SK-N-SH (cell line): ENCODE results near the gene ATF6. TPM values are rescaled to one million over a fixed set of nuclear protein-coding genes. Genes with fewer than 3 reads are reported as not detected.

Experiments
- CTCF ChIA-PET: fragments of 300-600, 350-600 bp; formaldehyde crosslinking; extraction: SDS; loops from one replicate; lab custom pipeline; 2021; lab: Yijun Ruan, JAX
- POLR2A ChIA-PET: fragments of 350-600 bp; sonication (Branson Sonifier 250); formaldehyde crosslinking; extraction: SDS; loops from one replicate; lab custom pipeline; 2020; ENCODE audit warnings: antibody characterized with exemption, inconsistent platforms; lab: Yijun Ruan, JAX
- DNase-seq: peaks from one replicate; pipeline ENCODE4 v3.0.0; 2012
- H2AFZ ChIP-seq: fragments of 200-600 bp; sonication (generic); 2 replicates; pipeline ENCODE4 v1.8.1; 2016; ENCODE audit warnings: antibody characterized with exemption, mild to moderate bottlenecking, low read depth
- H3F3A ChIP-seq: fragments of 200-600 bp; sonication (generic); replicated peaks from 2 replicates; pipeline ENCODE3; 2016; ENCODE audit warnings: antibody characterized with exemption, mild to moderate bottlenecking; ENCODE audit not compliant: insufficient read depth
- H3K27ac ChIP-seq, 2 experiments: fragments of 200-500 bp in 1 of 2; fragments of 200-600 bp in 1 of 2; sonication (Bioruptor generic) in 1 of 2; sonication (generic), shearing (Covaris generic) in 1 of 2; 2 replicates each; pipeline versions ENCODE4 v1.5.1 to v1.6.1; 2014 to 2016; ENCODE audit warnings: low read depth in 2 of 2, inconsistent platforms in 1 of 2, low read length in 1 of 2, mild to moderate bottlenecking in 1 of 2, mixed read lengths in 1 of 2
- H3K27me3 ChIP-seq: fragments of 200-600 bp; sonication (generic), shearing (Covaris generic); 2 replicates; pipeline ENCODE4 v1.6.1; 2016; ENCODE audit warnings: mixed run types; ENCODE audit not compliant: insufficient read depth
- H3K36me3 ChIP-seq, 2 experiments: fragments of 200-500 bp in 1 of 2; fragments of 200-600 bp in 1 of 2; sonication (Bioruptor generic) in 1 of 2; sonication (generic) in 1 of 2; replicated peaks in 1 of 2; 2 replicates each; pipeline versions ENCODE3 to v1.5.1; 2014 to 2016; ENCODE audit warnings: low read length in 1 of 2, mild to moderate bottlenecking in 1 of 2; ENCODE audit not compliant: insufficient read depth in 2 of 2, control insufficient read depth in 1 of 2
- H3K4me1 ChIP-seq, 2 experiments: fragments of 200-500 bp in 1 of 2; fragments of 200-600 bp in 1 of 2; sonication (Bioruptor generic) in 1 of 2; sonication (generic), shearing (Covaris generic) in 1 of 2; 2 replicates each; pipeline versions ENCODE4 v1.5.1 to v1.6.1; 2014 to 2016; ENCODE audit warnings: low read depth in 1 of 2, low read length in 1 of 2, mixed run types in 1 of 2; ENCODE audit not compliant: insufficient read depth in 2 of 2, control insufficient read depth in 1 of 2
- H3K4me2 ChIP-seq: fragments of 200-600 bp; sonication (generic), shearing (Covaris generic); 2 replicates; pipeline ENCODE4 v1.6.1; 2017; ENCODE audit warnings: mixed run types
- H3K4me3 ChIP-seq, 2 experiments: fragments of 200-500 bp in 1 of 2; fragments of 200-600 bp in 1 of 2; sonication (Bioruptor generic) in 1 of 2; sonication (generic), shearing (Covaris generic) in 1 of 2; 2 replicates each; pipeline versions ENCODE4 v1.5.1 to v1.8.1; 2014 to 2016; ENCODE audit warnings: low read depth in 2 of 2, inconsistent platforms in 1 of 2, low read length in 1 of 2, mild to moderate bottlenecking in 1 of 2, mixed read lengths in 1 of 2, moderate library complexity in 1 of 2
- H3K79me2 ChIP-seq: fragments of 200-600 bp; sonication (generic); 2 replicates; pipeline ENCODE4 v1.8.1; 2017; ENCODE audit warnings: mild to moderate bottlenecking; ENCODE audit not compliant: insufficient read depth
- H3K9ac ChIP-seq: fragments of 200-600 bp; sonication (generic); 2 replicates; pipeline ENCODE4 v1.6.1; 2017; ENCODE audit warnings: mixed run types
- H3K9me2 ChIP-seq: fragments of 200-600 bp; sonication (generic); 2 replicates; pipeline ENCODE4 v1.6.1; 2017; ENCODE audit warnings: mixed run types
- H3K9me3 ChIP-seq: fragments of 200-600 bp; sonication (generic); 2 replicates; pipeline ENCODE4 v1.6.1; 2017; ENCODE audit warnings: mixed run types, mild to moderate bottlenecking, moderate library complexity
- H4K20me1 ChIP-seq: fragments of 200-600 bp; sonication (generic); 2 replicates; pipeline ENCODE4 v1.6.1; 2017; ENCODE audit warnings: mild to moderate bottlenecking, mixed run types; ENCODE audit not compliant: insufficient read depth
- ELF1 ChIP-seq: IDR thresholded peaks from 2 replicates; pipeline ENCODE4 v1.4.0; 2012
- JUND ChIP-seq: IDR thresholded peaks from 2 replicates; pipeline ENCODE4 v1.4.0; 2012
- MEF2A ChIP-seq: IDR thresholded peaks from 2 replicates; pipeline ENCODE4 v1.4.0; 2012; ENCODE audit warnings: low read depth, borderline replicate concordance
- NFIC ChIP-seq: IDR thresholded peaks from 2 replicates; pipeline ENCODE4 v1.4.0; 2012; ENCODE audit warnings: borderline replicate concordance
- RAD21 ChIP-seq: IDR thresholded peaks from 2 replicates; pipeline ENCODE4 v1.6.1; 2012; ENCODE audit warnings: mild to moderate bottlenecking, low read length
- RCOR1 ChIP-seq: fragments of 150-350 bp; IDR thresholded peaks from 2 replicates; pipeline ENCODE4 v1.6.1; 2017; ENCODE audit warnings: antibody characterized with exemption, low read length
- TCF12 ChIP-seq: IDR thresholded peaks from 2 replicates; pipeline ENCODE4 v1.4.0; 2012
- TEAD4 ChIP-seq: IDR thresholded peaks from 2 replicates; pipeline ENCODE4 v1.4.0; 2012; ENCODE audit warnings: mild to moderate bottlenecking, borderline replicate concordance; ENCODE audit not compliant: insufficient read depth
- YY1 ChIP-seq: IDR thresholded peaks from 2 replicates; pipeline ENCODE4 v1.4.0; 2012; ENCODE audit warnings: low read depth, mild to moderate bottlenecking
- WGBS: methylation state at CpG from one replicate; pipeline ENCODE4 v1.1.6; 2017; ENCODE audit warnings: low lambda C conversion rate; 5-methylcytosine and 5-hydroxymethylcytosine counted together
- polyA plus RNA-seq, 3 experiments: library from polyadenylated mRNA; depleted of rRNA; stranded (reverse); fragments of >200 nt; gene quantifications; 2 replicates each; pipeline ENCODE4 v1.2.3, GENCODE V29; 2012
- TF ChIP-seq, protein P1 (sequence below): IDR thresholded peaks from 2 replicates; pipeline ENCODE4 v1.4.0; 2012; ENCODE audit warnings: low read depth, borderline replicate concordance
- TF ChIP-seq, protein P2 (sequence below): fragments of 150-350 bp; IDR thresholded peaks from 2 replicates; pipeline ENCODE4 v1.6.1; 2016; ENCODE audit warnings: mild to moderate bottlenecking, low read depth, low read length
- TF ChIP-seq, protein P3 (sequence below): fragments of 150-350 bp; IDR thresholded peaks from 2 replicates; pipeline ENCODE4 v1.6.1; 2017; ENCODE audit warnings: antibody characterized with exemption, low read length, low read depth, borderline replicate concordance

ATF6 gene
- polyA plus RNA-seq, 1 of the 3 experiments (the other 2 are of a cell fraction) = 8.8 TPM

DNA sequence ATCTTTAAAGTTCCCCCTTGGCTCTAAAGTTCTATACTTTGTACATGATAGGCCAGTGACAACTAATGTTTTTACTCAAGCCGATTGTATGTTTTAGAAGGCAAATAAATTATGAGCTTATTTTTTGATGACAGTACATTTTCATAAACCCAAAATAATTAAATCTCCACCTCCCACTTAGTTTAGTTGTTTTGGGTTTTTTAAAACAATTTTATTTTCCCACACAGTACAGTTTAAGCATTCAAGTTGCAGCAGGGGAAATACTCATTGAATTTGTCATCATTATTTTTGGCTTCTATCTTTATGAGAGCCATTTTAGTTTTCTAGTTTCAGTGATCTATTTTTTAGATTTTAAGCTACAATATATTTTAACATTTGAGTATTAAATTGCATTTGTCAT is 163.9 kb downstream of the ATF6 start:
- ChIA-PET CTCF (interaction anchor here (1.4 kb wide), 1 partner anchor 15 kb away, joined by 3 read pairs; no protein-coding TSS in a partner anchor), POLR2A (no interaction called here)
- no peak overlapping the region for H3K4me3 ChIP-seq
- peak overlapping the region; percentile 65 to 97; a peak in 3 of 4 replicates for H3K27ac ChIP-seq
- peaks cover 5 to 20% of the 10 kb centered on the region in 2 experiments for H3K4me1 ChIP-seq
- H3K36me3 ChIP-seq = peaks cover 0 to 2% of the 10 kb centered on the region in 2 experiments
- no peak for DNase-seq
- H3K9ac ChIP-seq = peak overlapping the region; percentile 30; the same call in 1 of the 2 replicates
- TF ChIP-seq, protein P1, sequence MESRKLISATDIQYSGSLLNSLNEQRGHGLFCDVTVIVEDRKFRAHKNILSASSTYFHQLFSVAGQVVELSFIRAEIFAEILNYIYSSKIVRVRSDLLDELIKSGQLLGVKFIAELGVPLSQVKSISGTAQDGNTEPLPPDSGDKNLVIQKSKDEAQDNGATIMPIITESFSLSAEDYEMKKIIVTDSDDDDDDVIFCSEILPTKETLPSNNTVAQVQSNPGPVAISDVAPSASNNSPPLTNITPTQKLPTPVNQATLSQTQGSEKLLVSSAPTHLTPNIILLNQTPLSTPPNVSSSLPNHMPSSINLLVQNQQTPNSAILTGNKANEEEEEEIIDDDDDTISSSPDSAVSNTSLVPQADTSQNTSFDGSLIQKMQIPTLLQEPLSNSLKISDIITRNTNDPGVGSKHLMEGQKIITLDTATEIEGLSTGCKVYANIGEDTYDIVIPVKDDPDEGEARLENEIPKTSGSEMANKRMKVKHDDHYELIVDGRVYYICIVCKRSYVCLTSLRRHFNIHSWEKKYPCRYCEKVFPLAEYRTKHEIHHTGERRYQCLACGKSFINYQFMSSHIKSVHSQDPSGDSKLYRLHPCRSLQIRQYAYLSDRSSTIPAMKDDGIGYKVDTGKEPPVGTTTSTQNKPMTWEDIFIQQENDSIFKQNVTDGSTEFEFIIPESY = no peak
- 0 out of 2 replicates have a peak, but pooled peaks have one; percentile 36 for TF ChIP-seq TEAD4
- TF ChIP-seq, protein P2, sequence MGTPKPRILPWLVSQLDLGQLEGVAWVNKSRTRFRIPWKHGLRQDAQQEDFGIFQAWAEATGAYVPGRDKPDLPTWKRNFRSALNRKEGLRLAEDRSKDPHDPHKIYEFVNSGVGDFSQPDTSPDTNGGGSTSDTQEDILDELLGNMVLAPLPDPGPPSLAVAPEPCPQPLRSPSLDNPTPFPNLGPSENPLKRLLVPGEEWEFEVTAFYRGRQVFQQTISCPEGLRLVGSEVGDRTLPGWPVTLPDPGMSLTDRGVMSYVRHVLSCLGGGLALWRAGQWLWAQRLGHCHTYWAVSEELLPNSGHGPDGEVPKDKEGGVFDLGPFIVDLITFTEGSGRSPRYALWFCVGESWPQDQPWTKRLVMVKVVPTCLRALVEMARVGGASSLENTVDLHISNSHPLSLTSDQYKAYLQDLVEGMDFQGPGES = no peak
- 0 out of 2 replicates have a peak, but pooled peaks have one; percentile 15 for TF ChIP-seq TCF12
- peak; percentile 48; the same call in 1 of the 2 replicates for TF ChIP-seq NFIC
- peak; percentile 48 for TF ChIP-seq JUND
- no peak for TF ChIP-seq RAD21
- TF ChIP-seq YY1 = no peak
- TF ChIP-seq MEF2A = peak; percentile 69; the same call in 1 of the 2 replicates
- H3K27me3 ChIP-seq = no peaks in the 10 kb centered on the region
- no peaks in the 10 kb centered on the region for H3K9me2 ChIP-seq
- H2AFZ ChIP-seq = peak overlapping the region; percentile 50; the same call in 1 of the 2 replicates
- no peaks in the 10 kb centered on the region for H4K20me1 ChIP-seq
- H3F3A ChIP-seq = peaks cover 20% of the 10 kb centered on the region
- 35% methylated on average over 1 of the region's 1 CpG for WGBS
- peak overlapping the region; percentile 10; the same call in 1 of the 2 replicates for H3K4me2 ChIP-seq
- H3K79me2 ChIP-seq = no peaks in the 10 kb centered on the region
- no peaks in the 10 kb centered on the region for H3K9me3 ChIP-seq

DNA sequence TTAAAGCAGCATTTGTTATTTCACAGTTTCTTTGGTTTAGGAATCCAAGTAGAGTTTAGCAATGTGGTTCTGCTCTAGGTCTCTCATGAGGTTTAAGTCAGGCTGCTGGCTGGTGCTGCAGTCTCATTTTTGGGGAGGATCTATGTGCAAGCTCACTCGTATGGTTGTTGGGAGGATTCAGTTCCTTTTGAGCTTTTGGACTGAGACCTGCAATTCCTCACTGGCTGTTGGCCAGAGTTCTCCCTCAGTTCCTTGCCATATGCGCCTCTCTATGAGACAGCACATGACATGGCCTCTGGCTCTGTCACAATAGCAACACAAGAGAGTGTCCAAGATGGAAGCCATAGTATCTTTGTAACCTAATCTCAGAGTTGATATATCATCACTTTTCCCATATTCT is 166.5 kb downstream of the ATF6 start:
- Histone ChIP-seq H4K20me1 (no peaks in the 10 kb centered on the region), H3K4me3 (no peak overlapping the region), H3K4me1 (peaks cover 5 to 20% of the 10 kb centered on the region in 2 experiments), H3K9me2 (no peaks in the 10 kb centered on the region), H3K4me2 (no peak overlapping the region), H3K36me3 (peaks cover 0 to 2% of the 10 kb centered on the region in 2 experiments), H2AFZ (no peak overlapping the region), H3K27me3 (no peaks in the 10 kb centered on the region), H3K27ac (no peak overlapping the region; a peak in 1 of 4 replicates), H3K9ac (no peak overlapping the region), H3F3A (peaks cover 20% of the 10 kb centered on the region), H3K9me3 (no peaks in the 10 kb centered on the region), H3K79me2 (no peaks in the 10 kb centered on the region)
- ChIA-PET POLR2A (interaction anchor here (0.5 kb wide), 1 partner anchor 31 kb away, joined by 3 read pairs; no protein-coding TSS in a partner anchor), CTCF (interaction anchor here (0.8 kb wide), 1 partner anchor 21 kb away, joined by 3 read pairs; no protein-coding TSS in a partner anchor)
- no peak for TF ChIP-seq RCOR1
- TF ChIP-seq, protein P3, sequence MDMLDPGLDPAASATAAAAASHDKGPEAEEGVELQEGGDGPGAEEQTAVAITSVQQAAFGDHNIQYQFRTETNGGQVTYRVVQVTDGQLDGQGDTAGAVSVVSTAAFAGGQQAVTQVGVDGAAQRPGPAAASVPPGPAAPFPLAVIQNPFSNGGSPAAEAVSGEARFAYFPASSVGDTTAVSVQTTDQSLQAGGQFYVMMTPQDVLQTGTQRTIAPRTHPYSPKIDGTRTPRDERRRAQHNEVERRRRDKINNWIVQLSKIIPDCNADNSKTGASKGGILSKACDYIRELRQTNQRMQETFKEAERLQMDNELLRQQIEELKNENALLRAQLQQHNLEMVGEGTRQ = no peak
- no peak for TF ChIP-seq ELF1
- no peak for DNase-seq
- WGBS = 53% methylated on average over 2 of the region's 2 CpGs
